ENCODE results near the gene EML6.

GRCh38 chr2:54683596-54683995 lies 39.9 kb upstream of the EML6 start:
- TF ChIP-seq POLR2AphosphoS5 (IDR thresholded peaks at IDR 0.05; ENCODE audit: borderline replicate concordance, low read depth, low read length), result no peak
- TF ChIP-seq EZH2 (IDR thresholded peaks at IDR 0.05), result no peak
- no peak for TF ChIP-seq FOXP2 (optimal IDR thresholded peaks at IDR 0.05; ENCODE audit: control extremely low read depth, extremely low read length, insufficient read depth)

Data from SK-N-MC (cell line).